ENCODE data around the gene CCR6.

CCR6 gene

DNA sequence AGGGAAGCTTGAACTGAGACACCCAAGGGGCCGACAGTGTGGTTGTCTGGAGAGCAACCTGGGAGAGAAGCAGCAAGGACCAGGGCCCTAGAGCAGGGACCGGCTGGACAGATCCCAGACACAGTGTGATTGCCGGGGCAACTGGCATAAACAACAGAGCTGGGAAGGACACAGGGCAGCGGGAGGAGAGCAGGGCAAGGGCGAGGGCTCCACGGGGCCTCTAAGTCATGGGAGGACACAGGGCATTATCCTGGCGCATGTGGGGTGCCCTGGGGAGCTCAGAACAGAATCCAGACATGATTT, 31.1 kb upstream of the CCR6 start:
- Histone ChIP-seq H3K4me3 (ENCODE audit: low read depth in 1 of 2, low read length in 2 of 2) (no peak overlapping the region), H3K36me3 (ENCODE audit: control insufficient read depth in 1 of 2, insufficient read depth in 2 of 2, low read length in 2 of 2) (no peaks in the 10 kb centered on the region), H3K27ac (ENCODE audit: low read length) (no peak overlapping the region), H3K9me3 (ENCODE audit: control insufficient read depth in 1 of 2, low read length in 2 of 2) (no peaks in the 10 kb centered on the region), H3K4me1 (ENCODE audit: control insufficient read depth in 1 of 2, insufficient read depth in 2 of 2, low read length in 2 of 2) (peaks cover 6% of the 10 kb centered on the region in 2 donors), H3K27me3 (ENCODE audit: low read depth, low read length) (no peaks in the 10 kb centered on the region)

DNA sequence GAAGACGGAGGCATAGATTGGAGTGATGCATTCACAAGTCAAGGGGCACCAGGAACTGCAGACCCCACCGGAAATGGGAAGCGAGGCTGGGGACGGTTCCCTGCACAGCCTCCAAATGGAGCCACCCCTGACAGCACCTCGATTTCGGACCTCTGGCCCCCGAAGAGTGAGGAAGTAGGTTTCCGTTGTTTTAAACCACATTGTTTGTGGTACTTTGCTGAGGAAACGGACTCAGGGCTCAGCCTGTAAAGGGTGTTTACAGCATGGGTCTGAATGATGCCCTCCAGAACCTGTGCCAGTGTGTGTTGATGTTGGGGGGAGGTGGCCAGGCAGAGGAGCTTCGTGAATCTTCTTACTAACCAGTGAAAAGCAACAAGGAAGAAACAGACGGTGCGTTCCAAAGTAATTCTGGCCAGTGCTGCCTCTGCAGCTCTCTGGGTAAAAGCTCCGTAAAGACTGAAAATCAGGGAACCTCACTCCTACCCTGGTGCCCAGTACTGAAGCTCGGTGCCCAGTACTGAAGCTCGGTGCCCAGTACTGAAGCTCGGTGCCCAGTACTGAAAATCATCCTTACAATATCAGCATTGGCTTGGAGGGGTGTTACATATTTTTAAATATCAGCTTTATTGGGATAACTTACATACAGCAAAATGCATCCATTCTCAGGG, 30.1 kb upstream of the CCR6 start:
- H3K27me3 ChIP-seq (ENCODE audit: low read depth, low read length): no peaks in the 10 kb centered on the region
- H3K4me3 ChIP-seq (ENCODE audit: low read depth in 1 of 2, low read length in 2 of 2): no peak overlapping the region
- H3K9me3 ChIP-seq (ENCODE audit: control insufficient read depth in 1 of 2, low read length in 2 of 2): no peaks in the 10 kb centered on the region
- H3K27ac ChIP-seq (ENCODE audit: low read length): no peak overlapping the region
- H3K36me3 ChIP-seq (ENCODE audit: control insufficient read depth in 1 of 2, insufficient read depth in 2 of 2, low read length in 2 of 2): no peaks in the 10 kb centered on the region
- peaks cover 6% of the 10 kb centered on the region in 2 donors for H3K4me1 ChIP-seq (ENCODE audit: control insufficient read depth in 1 of 2, insufficient read depth in 2 of 2, low read length in 2 of 2)

DNA sequence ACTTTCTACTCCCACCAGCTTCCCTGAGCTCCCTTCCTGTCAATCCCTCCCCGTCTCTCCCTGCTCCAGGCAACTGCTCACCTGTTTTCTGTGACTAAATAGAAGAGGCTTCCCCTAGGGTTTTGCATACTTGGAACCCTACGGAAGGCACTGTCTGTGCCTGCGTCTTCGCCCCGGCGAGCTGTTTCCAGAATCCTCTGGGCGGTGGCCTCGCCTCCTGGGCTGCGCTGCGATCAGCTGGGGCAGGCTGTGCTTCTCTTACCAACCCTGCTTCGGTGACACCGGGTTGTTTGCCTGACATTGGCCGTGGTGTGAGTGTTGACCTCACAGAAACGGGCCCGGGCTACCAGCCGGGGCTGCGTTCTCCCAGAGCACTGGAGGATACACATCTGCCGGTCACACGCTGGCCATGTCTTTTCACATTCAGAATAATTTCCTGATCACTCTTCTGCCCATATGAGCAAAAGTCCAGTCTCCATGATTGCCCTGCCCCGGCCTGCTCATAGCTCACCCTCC, 29.4 kb upstream of the CCR6 start:
- Histone ChIP-seq H3K27ac (ENCODE audit: low read length) (no peak overlapping the region), H3K4me3 (ENCODE audit: low read depth in 1 of 2, low read length in 2 of 2) (no peak overlapping the region), H3K4me1 (ENCODE audit: control insufficient read depth in 1 of 2, insufficient read depth in 2 of 2, low read length in 2 of 2) (peaks cover 6% of the 10 kb centered on the region in 2 donors), H3K9me3 (ENCODE audit: control insufficient read depth in 1 of 2, low read length in 2 of 2) (no peaks in the 10 kb centered on the region), H3K36me3 (ENCODE audit: control insufficient read depth in 1 of 2, insufficient read depth in 2 of 2, low read length in 2 of 2) (no peaks in the 10 kb centered on the region), H3K27me3 (ENCODE audit: low read depth, low read length) (no peaks in the 10 kb centered on the region)

DNA sequence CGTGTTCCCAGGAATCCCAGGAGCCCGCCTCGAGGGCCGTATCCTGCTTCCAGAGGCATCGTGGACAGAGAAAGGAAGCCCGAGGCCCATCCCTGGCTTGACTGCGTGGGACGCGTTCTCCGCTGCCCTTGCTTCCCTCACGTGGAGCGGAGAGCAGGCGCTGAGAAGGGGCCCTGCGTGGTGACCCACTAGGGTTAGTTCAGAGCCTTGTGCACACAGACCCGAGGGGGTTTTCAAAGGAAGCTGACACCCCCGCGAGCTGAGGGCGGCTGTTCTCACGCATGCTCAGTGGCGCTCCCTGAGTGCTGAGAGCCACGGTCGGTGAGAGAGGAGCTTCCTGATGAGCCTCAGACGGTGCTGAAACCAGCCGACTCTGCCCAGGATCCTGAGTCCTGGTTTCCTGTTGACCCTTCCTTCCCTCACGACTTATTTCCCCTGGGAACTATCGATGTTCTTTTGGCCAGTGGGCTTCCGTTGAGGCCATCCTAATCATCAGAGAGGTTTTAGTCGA, 28.9 kb upstream of the CCR6 start:
- peaks cover 6% of the 10 kb centered on the region in 2 donors for H3K4me1 ChIP-seq (ENCODE audit: control insufficient read depth in 1 of 2, insufficient read depth in 2 of 2, low read length in 2 of 2)
- H3K4me3 ChIP-seq (ENCODE audit: low read depth in 1 of 2, low read length in 2 of 2): peak overlapping the region in 1 of 2 donors; percentile 24
- H3K27ac ChIP-seq (ENCODE audit: low read length): peak overlapping the region; percentile 4
- H3K36me3 ChIP-seq (ENCODE audit: control insufficient read depth in 1 of 2, insufficient read depth in 2 of 2, low read length in 2 of 2): no peaks in the 10 kb centered on the region
- no peaks in the 10 kb centered on the region for H3K9me3 ChIP-seq (ENCODE audit: control insufficient read depth in 1 of 2, low read length in 2 of 2)
- no peaks in the 10 kb centered on the region for H3K27me3 ChIP-seq (ENCODE audit: low read depth, low read length)

DNA sequence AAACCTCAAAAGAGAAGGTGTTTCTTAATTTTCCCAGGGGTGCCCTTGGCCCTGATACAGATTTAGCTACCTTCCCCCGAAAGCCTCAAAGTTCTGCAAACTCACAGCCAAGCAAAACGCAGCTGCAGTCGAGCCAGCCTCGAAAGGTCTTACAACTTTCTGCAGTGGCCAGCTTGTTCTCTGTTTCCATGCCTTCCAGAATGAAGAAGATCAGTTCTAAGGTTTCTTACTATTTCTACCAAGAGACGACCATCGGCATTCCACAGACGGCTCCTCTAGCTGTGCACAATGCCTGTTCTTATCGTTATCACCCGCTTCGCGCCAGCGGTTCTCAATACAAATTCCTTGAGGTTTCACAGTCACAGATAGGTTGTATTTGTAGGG, 28.5 kb upstream of the CCR6 start:
- Histone ChIP-seq H3K27ac (ENCODE audit: low read length) (peak overlapping the region; percentile 4), H3K27me3 (ENCODE audit: low read depth, low read length) (no peaks in the 10 kb centered on the region), H3K9me3 (ENCODE audit: control insufficient read depth in 1 of 2, low read length in 2 of 2) (no peaks in the 10 kb centered on the region), H3K4me1 (ENCODE audit: control insufficient read depth in 1 of 2, insufficient read depth in 2 of 2, low read length in 2 of 2) (peaks cover 6% of the 10 kb centered on the region in 2 donors), H3K36me3 (ENCODE audit: control insufficient read depth in 1 of 2, insufficient read depth in 2 of 2, low read length in 2 of 2) (no peaks in the 10 kb centered on the region), H3K4me3 (ENCODE audit: low read depth in 1 of 2, low read length in 2 of 2) (peak overlapping the region in 1 of 2 donors; percentile 24)

DNA sequence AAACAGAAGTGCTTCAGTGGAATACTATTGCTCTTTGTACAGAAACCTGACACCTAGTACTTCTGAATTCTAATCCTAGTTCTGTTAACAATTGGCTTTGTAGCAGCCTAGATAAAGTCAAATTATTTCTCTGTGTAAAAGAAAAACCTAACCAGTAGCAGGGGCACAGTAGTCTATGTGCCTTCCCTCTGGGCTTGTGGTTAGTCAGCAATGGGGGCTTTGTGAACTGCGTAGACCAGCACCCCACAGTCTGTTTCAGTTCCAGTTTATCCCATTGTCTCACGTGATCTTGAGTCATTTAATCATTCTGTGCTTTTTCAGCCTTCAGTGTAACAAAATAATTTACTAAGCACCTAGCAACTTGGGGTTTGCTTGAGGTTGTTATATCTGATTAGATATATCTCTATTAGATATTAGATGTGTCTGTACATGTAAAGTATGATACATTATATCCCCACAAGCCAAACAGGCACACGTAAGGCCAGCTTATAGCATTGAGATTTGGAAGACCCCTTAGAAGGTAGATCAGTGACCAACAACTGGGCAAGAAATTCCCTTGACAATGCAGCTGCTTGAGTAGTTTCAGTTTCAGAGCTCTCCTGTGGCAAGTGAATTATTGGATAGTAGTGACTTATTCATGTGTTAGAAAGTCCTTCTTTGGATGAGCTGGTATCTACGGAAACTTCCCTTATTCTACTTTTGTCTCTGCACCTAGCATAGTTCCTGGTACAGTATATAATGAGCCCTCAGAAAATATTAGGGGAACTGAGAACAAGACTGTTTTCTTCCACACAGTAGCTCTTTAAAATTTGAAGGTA, 27.9 kb upstream of the CCR6 start:
- H3K4me1 ChIP-seq (ENCODE audit: control insufficient read depth in 1 of 2, insufficient read depth in 2 of 2, low read length in 2 of 2): peaks cover 6% of the 10 kb centered on the region in 2 donors
- H3K4me3 ChIP-seq (ENCODE audit: low read depth in 1 of 2, low read length in 2 of 2): no peak overlapping the region

DNA sequence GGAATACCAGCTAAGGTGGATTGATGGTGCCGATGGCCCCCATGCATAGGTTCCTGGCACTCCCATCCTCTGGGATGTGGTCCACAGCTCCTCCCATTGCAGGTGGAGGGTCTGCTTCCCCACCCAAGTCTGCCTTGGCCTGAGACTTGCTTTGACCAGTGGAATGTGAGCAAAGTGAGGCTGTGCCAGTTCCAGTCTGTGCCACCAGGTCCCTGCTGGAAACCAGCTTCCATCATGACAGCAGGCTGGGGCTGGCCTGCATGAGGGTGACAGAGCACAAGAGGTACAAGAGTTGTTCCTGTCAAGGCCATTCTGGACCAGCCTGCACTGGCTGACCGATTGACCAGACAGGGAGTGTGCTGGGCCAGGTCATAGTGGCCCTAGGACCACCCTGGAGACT, 27.0 kb upstream of the CCR6 start:
- H3K27me3 ChIP-seq (ENCODE audit: low read depth, low read length): no peaks in the 10 kb centered on the region
- H3K4me3 ChIP-seq (ENCODE audit: low read depth in 1 of 2, low read length in 2 of 2): no peak overlapping the region
- H3K9me3 ChIP-seq (ENCODE audit: control insufficient read depth in 1 of 2, low read length in 2 of 2): no peaks in the 10 kb centered on the region
- no peaks in the 10 kb centered on the region for H3K36me3 ChIP-seq (ENCODE audit: control insufficient read depth in 1 of 2, insufficient read depth in 2 of 2, low read length in 2 of 2)
- peaks cover 6% of the 10 kb centered on the region in 2 donors for H3K4me1 ChIP-seq (ENCODE audit: control insufficient read depth in 1 of 2, insufficient read depth in 2 of 2, low read length in 2 of 2)
- no peak overlapping the region for H3K27ac ChIP-seq (ENCODE audit: low read length)

More for the DNA sequence above, 27.9 kb upstream of the CCR6 start:
- Histone ChIP-seq H3K9me3 (ENCODE audit: control insufficient read depth in 1 of 2, low read length in 2 of 2) (no peaks in the 10 kb centered on the region), H3K27me3 (ENCODE audit: low read depth, low read length) (no peaks in the 10 kb centered on the region), H3K36me3 (ENCODE audit: control insufficient read depth in 1 of 2, insufficient read depth in 2 of 2, low read length in 2 of 2) (no peaks in the 10 kb centered on the region), H3K27ac (ENCODE audit: low read length) (no peak overlapping the region)

DNA sequence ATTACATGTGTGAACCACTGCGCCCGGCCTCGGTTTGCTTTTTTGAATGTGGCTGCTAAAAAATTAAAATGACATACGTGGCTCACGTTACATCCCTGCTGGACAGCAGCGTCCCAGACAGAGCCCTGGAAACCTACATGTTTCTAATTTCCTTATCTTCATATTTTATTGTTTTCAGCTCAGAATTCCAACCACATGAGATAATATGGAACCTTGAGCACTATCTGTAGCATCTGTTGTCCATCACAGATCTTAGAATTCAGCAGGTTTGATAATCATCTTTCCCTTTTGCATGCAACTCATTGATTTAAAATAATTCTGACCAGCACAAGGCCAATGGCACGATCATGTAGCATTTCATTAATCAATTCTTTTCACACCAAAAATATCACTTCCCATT, 25.9 kb upstream of the CCR6 start:
- Histone ChIP-seq H3K27me3 (ENCODE audit: low read depth, low read length) (no peaks in the 10 kb centered on the region), H3K4me1 (ENCODE audit: control insufficient read depth in 1 of 2, insufficient read depth in 2 of 2, low read length in 2 of 2) (peaks cover 0 to 6% of the 10 kb centered on the region in 2 donors), H3K36me3 (ENCODE audit: control insufficient read depth in 1 of 2, insufficient read depth in 2 of 2, low read length in 2 of 2) (no peaks in the 10 kb centered on the region), H3K4me3 (ENCODE audit: low read depth in 1 of 2, low read length in 2 of 2) (no peak overlapping the region), H3K27ac (ENCODE audit: low read length) (no peak overlapping the region), H3K9me3 (ENCODE audit: control insufficient read depth in 1 of 2, low read length in 2 of 2) (no peaks in the 10 kb centered on the region)

DNA sequence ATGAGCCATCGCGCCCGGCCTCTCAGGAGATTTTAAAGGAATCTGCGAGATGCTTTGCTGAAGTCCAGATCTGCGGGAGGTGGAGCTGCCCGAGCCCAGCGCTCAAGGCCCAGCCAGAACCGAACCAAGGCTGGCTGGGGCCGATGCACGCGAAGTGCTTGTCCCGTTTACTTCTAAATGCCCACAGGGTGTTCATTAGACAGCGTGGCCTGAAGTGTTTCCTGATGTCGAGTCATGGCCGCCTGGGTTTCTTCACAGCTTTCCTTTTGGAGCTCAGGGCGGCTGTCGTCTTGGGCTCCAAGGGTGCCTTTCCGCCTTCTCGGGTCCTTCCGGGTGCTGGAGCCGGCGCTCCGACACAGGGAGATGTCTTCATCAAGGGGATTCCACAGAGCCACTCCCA, 25.1 kb upstream of the CCR6 start:
- Histone ChIP-seq H3K4me3 (ENCODE audit: low read depth in 1 of 2, low read length in 2 of 2) (no peak overlapping the region), H3K36me3 (ENCODE audit: control insufficient read depth in 1 of 2, insufficient read depth in 2 of 2, low read length in 2 of 2) (no peaks in the 10 kb centered on the region), H3K9me3 (ENCODE audit: control insufficient read depth in 1 of 2, low read length in 2 of 2) (no peaks in the 10 kb centered on the region), H3K27ac (ENCODE audit: low read length) (no peak overlapping the region), H3K27me3 (ENCODE audit: low read depth, low read length) (no peaks in the 10 kb centered on the region), H3K4me1 (ENCODE audit: control insufficient read depth in 1 of 2, insufficient read depth in 2 of 2, low read length in 2 of 2) (peaks cover 0 to 6% of the 10 kb centered on the region in 2 donors)

DNA sequence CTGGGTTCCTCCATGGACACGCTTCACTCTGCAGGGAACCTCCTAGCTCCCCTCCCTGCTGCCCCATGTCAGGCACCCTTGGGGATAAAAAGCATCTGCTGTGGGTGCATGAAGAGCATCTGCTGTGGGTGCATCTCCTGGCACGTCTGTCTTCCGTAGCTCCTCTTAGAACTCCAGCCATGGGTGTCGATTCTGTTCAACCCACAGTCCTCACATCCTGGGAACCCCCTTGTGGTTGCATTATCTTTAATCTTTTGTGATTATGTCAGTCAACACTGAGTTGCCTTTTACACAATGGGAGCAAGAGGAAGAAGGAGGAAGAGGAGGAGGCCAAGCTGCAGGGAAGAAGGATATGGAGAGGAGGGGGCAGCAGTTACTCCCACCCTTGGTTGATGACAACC, 24.1 kb upstream of the CCR6 start:
- Histone ChIP-seq H3K27me3 (ENCODE audit: low read depth, low read length) (no peaks in the 10 kb centered on the region), H3K36me3 (ENCODE audit: control insufficient read depth in 1 of 2, insufficient read depth in 2 of 2, low read length in 2 of 2) (no peaks in the 10 kb centered on the region), H3K4me3 (ENCODE audit: low read depth in 1 of 2, low read length in 2 of 2) (no peak overlapping the region), H3K4me1 (ENCODE audit: control insufficient read depth in 1 of 2, insufficient read depth in 2 of 2, low read length in 2 of 2) (peaks cover 0 to 6% of the 10 kb centered on the region in 2 donors), H3K9me3 (ENCODE audit: control insufficient read depth in 1 of 2, low read length in 2 of 2) (no peaks in the 10 kb centered on the region), H3K27ac (ENCODE audit: low read length) (no peak overlapping the region)

DNA sequence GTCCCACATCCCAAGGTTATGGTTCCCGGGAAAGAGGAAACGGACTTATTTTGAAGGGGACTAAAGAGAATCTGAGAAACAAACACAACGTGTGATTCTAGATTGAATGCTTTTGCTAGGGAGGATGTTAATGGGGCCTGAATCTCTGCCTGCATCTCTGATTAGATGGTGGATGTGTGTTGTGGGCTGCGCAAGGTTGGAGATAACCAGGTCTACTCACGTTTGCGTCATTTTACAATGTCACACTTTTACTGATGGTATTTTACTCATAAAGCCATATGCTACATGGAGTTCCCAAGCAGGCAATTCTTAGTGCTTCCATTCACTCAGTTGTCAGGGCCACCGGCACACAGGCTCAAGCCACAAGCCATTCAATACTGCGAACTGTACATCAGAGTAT, 23.2 kb upstream of the CCR6 start:
- Histone ChIP-seq H3K4me3 (ENCODE audit: low read depth in 1 of 2, low read length in 2 of 2) (no peak overlapping the region), H3K9me3 (ENCODE audit: control insufficient read depth in 1 of 2, low read length in 2 of 2) (no peaks in the 10 kb centered on the region), H3K36me3 (ENCODE audit: control insufficient read depth in 1 of 2, insufficient read depth in 2 of 2, low read length in 2 of 2) (no peaks in the 10 kb centered on the region), H3K27ac (ENCODE audit: low read length) (no peak overlapping the region), H3K27me3 (ENCODE audit: low read depth, low read length) (no peaks in the 10 kb centered on the region), H3K4me1 (ENCODE audit: control insufficient read depth in 1 of 2, insufficient read depth in 2 of 2, low read length in 2 of 2) (peaks cover 0 to 6% of the 10 kb centered on the region in 2 donors)

Measured in muscle layer of duodenum (tissue), 2 donors.